Neutrophil (primary cell): ENCODE measurements around the gene TMEM254.

Experiments
- H3K27ac ChIP-seq: fragments of 200-600 bp; sonication (generic); 2 replicates; pipeline ENCODE4 v1.5.1; 2016; ENCODE audit warnings: mild to moderate bottlenecking, moderate library complexity
- H3K27me3 ChIP-seq: fragments of 200-600 bp; sonication (generic); 2 replicates; pipeline ENCODE4 v1.6.0; 2016; ENCODE audit warnings: mild to moderate bottlenecking
- H3K36me3 ChIP-seq: fragments of 200-600 bp; sonication (generic); 2 replicates; pipeline ENCODE4 v1.5.1; 2017
- H3K4me1 ChIP-seq, 2 experiments: fragments of 200-600 bp in 1 of 2; sonication (generic) in 1 of 2; 1 replicate in 1 of 2; 2 replicates in 1 of 2; pipeline versions ENCODE4 v1.5.1 to v1.6.1; 2013 to 2016; ENCODE audit warnings: low read depth in 1 of 2, low read length in 1 of 2, mild to moderate bottlenecking in 1 of 2, moderate library complexity in 1 of 2; ENCODE audit not compliant: control insufficient read depth in 1 of 2, insufficient read depth in 1 of 2
- H3K4me3 ChIP-seq, 2 experiments: fragments of 200-600 bp in 1 of 2; sonication (generic) in 1 of 2; 1 replicate in 1 of 2; 2 replicates in 1 of 2; pipeline ENCODE4 v1.5.1; 2013 to 2016; ENCODE audit warnings: low read depth in 1 of 2, low read length in 1 of 2, mild to moderate bottlenecking in 1 of 2, moderate library complexity in 1 of 2
- H3K9me3 ChIP-seq: fragments of 200-600 bp; sonication (generic); 2 replicates; pipeline ENCODE4 v1.5.1; 2016
- TF ChIP-seq, protein P1 (sequence below): fragments of 200-600 bp; sonication (generic); IDR thresholded peaks from 2 replicates; pipeline ENCODE4 v1.5.1; 2016; ENCODE audit warnings: antibody characterized with exemption

TMEM254 gene

DNA sequence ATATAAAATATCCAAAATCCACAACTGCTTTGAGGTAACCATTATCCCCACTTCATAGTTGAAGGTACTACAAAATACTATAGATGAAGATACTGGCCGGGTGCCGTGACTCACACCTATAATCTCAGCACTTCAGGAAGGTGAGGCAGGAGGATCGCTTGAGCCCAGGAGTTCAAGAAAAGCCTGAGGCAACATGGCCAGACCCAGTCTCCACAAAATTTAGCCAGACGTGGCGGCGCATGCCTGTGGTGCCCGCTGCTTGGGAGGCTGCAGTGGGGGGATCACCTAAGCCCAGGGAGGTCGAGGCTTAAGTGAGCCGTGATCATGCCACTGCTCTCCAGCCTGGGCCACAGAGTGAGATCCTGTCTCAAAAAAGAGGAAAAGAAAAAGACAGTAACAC, 21.7 kb downstream of the TMEM254 start:
- Histone ChIP-seq H3K9me3 (no peaks in the 10 kb centered on the region), H3K4me1 (no peaks in the 10 kb centered on the region), H3K27me3 (no peaks in the 10 kb centered on the region), H3K36me3 (no peaks in the 10 kb centered on the region), H3K4me3 (no peak overlapping the region), H3K27ac (no peak overlapping the region)
- TF ChIP-seq, protein P1, sequence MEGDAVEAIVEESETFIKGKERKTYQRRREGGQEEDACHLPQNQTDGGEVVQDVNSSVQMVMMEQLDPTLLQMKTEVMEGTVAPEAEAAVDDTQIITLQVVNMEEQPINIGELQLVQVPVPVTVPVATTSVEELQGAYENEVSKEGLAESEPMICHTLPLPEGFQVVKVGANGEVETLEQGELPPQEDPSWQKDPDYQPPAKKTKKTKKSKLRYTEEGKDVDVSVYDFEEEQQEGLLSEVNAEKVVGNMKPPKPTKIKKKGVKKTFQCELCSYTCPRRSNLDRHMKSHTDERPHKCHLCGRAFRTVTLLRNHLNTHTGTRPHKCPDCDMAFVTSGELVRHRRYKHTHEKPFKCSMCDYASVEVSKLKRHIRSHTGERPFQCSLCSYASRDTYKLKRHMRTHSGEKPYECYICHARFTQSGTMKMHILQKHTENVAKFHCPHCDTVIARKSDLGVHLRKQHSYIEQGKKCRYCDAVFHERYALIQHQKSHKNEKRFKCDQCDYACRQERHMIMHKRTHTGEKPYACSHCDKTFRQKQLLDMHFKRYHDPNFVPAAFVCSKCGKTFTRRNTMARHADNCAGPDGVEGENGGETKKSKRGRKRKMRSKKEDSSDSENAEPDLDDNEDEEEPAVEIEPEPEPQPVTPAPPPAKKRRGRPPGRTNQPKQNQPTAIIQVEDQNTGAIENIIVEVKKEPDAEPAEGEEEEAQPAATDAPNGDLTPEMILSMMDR = no peak

DNA sequence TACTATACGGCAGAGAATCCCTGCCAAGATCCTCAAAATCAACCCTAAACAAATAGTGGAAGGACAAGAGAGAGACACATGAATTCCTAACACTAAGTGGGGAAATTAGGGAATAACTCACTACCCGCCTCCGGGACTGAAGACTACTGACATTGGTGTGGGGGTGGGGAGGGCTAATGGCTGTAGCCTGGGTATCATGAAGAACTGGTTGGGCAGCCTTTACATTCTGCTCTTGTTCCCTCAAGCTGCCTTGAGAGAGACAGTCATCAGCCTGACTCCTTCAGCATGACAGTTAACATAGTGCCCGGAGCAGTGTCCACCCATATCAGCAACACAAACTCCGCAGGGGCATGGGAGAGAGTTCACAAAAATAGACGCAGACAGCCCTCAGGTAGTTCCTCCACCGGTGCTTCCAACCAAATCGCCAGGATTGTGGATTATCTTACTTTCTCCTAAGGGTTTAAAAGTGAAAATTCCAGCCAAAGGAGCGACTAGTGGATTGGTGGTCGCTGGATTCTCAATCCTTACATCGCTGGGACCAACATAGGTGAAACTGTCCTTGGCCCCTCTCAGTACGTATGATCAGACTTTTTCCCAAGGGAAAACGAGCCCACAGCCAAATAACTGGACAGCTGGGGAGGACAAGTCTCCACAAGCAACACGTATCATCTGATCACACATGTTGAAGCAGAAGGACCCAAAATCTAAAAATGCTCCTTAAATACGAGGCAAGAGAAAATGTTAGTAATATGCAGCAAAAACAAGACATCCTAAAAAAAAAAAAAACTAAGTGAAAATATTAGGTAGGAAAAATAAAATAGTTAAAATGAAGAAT, 22.6 kb downstream of the TMEM254 start:
- TF ChIP-seq, protein P1 = no peak
- Histone ChIP-seq H3K27ac (no peak overlapping the region), H3K27me3 (no peaks in the 10 kb centered on the region), H3K4me3 (no peak overlapping the region), H3K36me3 (no peaks in the 10 kb centered on the region), H3K4me1 (no peaks in the 10 kb centered on the region), H3K9me3 (no peaks in the 10 kb centered on the region)

DNA sequence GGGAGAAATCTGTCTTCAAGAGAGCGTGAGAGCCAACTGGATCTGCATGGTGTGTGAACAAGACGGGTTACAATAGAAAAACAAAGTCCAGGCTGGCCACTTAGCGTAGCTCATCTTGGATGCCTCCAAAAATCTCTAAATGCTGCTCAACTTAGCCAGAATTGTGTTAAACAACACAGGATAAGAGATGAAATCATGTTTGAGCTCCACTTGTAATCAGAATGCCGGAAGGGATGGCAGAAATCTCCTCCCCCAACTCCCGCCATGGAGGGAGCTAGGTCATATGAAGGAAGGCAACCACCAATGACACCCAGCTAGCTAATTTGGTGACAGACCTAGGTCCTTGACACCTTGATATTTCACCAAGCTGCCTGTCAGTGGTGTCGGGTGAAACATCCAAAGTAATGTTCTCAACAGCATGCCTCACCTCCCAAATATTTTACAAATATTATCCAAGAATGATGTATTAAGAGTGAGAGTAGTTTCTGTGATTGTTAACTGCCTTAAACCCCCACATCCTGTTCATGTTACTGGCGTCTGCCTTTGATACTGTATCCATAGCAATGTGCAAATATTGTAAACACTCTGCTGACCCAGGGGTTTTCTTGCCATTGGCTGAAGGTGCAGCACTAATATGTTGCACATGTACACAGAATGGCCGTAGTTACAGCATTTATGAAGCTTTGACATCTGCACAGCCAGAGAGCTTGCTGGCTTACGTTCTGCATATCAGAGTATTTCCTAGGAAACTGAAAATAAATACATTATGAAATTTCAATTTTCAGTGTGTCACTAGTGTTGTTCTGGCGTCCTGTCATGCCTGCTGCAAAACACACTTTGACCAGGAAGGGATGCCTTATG, 25.8 kb downstream of the TMEM254 start:
- Histone ChIP-seq H3K27ac (no peak overlapping the region), H3K4me1 (no peaks in the 10 kb centered on the region), H3K9me3 (no peaks in the 10 kb centered on the region), H3K4me3 (no peak overlapping the region), H3K36me3 (no peaks in the 10 kb centered on the region), H3K27me3 (no peaks in the 10 kb centered on the region)
- TF ChIP-seq, protein P1 = no peak

DNA sequence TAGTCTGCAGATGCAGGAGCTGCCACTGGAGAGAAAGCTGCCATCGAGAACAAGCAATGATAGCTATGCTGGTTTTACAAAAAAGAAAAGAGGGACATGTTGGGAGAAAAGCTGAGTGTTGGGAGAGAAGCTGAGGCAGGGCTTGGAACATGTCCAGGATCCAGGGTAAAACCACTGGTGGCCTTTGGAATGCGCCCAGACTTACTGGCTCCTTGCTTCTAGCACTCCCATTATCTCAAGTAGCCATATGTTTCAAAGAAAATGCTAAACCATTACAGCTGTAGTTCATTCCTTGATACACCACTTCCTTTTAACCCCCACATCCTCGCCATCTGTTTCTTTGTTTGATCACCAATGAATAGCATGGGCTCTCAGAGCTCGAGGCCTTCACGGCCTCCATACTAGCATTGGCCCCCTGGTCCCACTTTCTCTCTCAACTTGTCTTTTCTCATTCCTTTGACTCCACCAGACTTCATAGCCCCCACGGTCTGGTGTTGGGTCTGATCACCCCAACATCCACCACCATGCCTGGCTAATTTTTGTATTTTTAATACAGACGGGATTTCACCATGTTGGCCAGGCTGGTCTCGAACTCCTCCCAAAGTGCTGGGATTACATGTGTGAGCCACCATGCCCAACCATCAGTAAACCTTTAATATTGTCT, 30.2 kb downstream of the TMEM254 start:
- H3K27me3 ChIP-seq = no peaks in the 10 kb centered on the region
- TF ChIP-seq, protein P1 = no peak
- H3K27ac ChIP-seq = no peak overlapping the region
- no peaks in the 10 kb centered on the region for H3K4me1 ChIP-seq
- H3K4me3 ChIP-seq = no peak overlapping the region
- H3K9me3 ChIP-seq = no peaks in the 10 kb centered on the region
- no peaks in the 10 kb centered on the region for H3K36me3 ChIP-seq

DNA sequence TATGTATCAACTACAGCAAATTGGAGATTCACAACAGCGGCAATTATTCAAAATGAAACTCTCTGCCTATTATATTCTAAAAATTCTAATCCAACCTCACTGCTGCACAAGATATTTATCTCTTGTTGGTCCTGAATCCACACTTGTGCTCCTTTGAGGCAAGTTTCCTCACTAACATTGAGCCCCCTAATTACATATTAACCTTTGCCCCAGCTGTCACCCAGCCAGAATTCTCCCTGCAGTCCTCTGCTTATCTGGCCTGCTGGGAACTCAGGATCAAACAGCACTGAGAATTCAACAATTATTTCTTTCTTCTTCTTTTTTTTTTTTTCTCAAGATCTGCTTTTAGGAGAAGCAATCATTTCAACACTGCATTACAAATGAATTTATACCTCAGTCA, 32.5 kb downstream of the TMEM254 start:
- TF ChIP-seq, protein P1 = no peak
- no peaks in the 10 kb centered on the region for H3K4me1 ChIP-seq
- H3K9me3 ChIP-seq = no peaks in the 10 kb centered on the region
- no peak overlapping the region for H3K27ac ChIP-seq
- no peaks in the 10 kb centered on the region for H3K36me3 ChIP-seq
- no peak overlapping the region for H3K4me3 ChIP-seq
- H3K27me3 ChIP-seq = no peaks in the 10 kb centered on the region
